Astrocyte of the cerebellum (primary cell): Measurements from ENCODE around the gene CUX1.
"Not testable (repeated sequence)": the region's sequence is repeated elsewhere in the genome, so short reads cannot be mapped to it uniquely, and the experiment has no call there.

Experiments used
- DNase-seq: peaks from one replicate; pipeline ENCODE4 v3.0.0-alpha.2; 2011; ENCODE audit warnings: low read depth
- H3K4me3 ChIP-seq: 2 replicates; pipeline ENCODE4 v1.5.1; 2011; ENCODE audit warnings: mild to moderate bottlenecking, low read depth, low read length, moderate library complexity
- CTCF ChIP-seq: IDR thresholded peaks from 2 replicates; pipeline ENCODE4 v1.5.1; 2012; ENCODE audit warnings: low read length, low read depth, moderate library complexity, mild to moderate bottlenecking; ENCODE audit errors: missing control alignments
- in situ Hi-C: cut with HindIII; loops from 2 replicates; pipeline ENCODE4 v1.10.0; 2017; ENCODE audit warnings: low sequenced_read_pairs

Gene CUX1

GRCh38 chr7:101845974-101846373 is 28.5 kb downstream of the CUX1 start:
- in situ Hi-C loops, result no loop called here
- no peak for DNase-seq
- H3K4me3 ChIP-seq, result no peak overlapping the region
- no peak for TF ChIP-seq CTCF

- in situ Hi-C loops, result no loop called here
- DNase-seq, result no peak
- H3K4me3 ChIP-seq, result no peak overlapping the region
- TF ChIP-seq CTCF, result no peak
Measured at GRCh38 chr7:101846800-101847538, 29.5 kb downstream of the CUX1 start.

GRCh38 chr7:101848208-101848951 is 31.0 kb downstream of the CUX1 start:
- no peak overlapping the region for H3K4me3 ChIP-seq
- no peak for DNase-seq
- TF ChIP-seq CTCF, result no peak

GRCh38 chr7:101849314-101849713 is 31.9 kb downstream of the CUX1 start:
- DNase-seq, in situ Hi-C loops, H3K4me3 ChIP-seq: not testable (repeated sequence)

More at GRCh38 chr7:101848208-101848951, 31.0 kb downstream of the CUX1 start:
- in situ Hi-C loops, result no loop called here

GRCh38 chr7:101852364-101852763 is 34.9 kb downstream of the CUX1 start:
- DNase-seq, H3K4me3 ChIP-seq, in situ Hi-C loops: not testable (repeated sequence)

GRCh38 chr7:101853684-101854083 is 36.3 kb downstream of the CUX1 start:
- in situ Hi-C loops, result no loop called here
- no peak overlapping the region for H3K4me3 ChIP-seq
- no peak for TF ChIP-seq CTCF
- no peak for DNase-seq

- TF ChIP-seq CTCF, result no peak
- no peak for DNase-seq
Measured at GRCh38 chr7:101854084-101854865, 36.8 kb downstream of the CUX1 start.

More at GRCh38 chr7:101854084-101854865, 36.8 kb downstream of the CUX1 start:
- in situ Hi-C loops, result no loop called here
- H3K4me3 ChIP-seq, result no peak overlapping the region
